AG04449 (cell line): ENCODE measurements around the gene DBT.

Experiments used
- CTCF ChIA-PET: fragments of 350-600 bp; formaldehyde crosslinking; extraction: SDS; loops from one replicate; lab custom pipeline; 2021; ENCODE audit warnings: antibody characterized with exemption; lab: Yijun Ruan, JAX
- POLR2A ChIA-PET: fragments of 400-600, 350-600 bp; formaldehyde crosslinking; extraction: SDS; loops from one replicate; lab custom pipeline; 2020; ENCODE audit warnings: antibody characterized with exemption, inconsistent platforms; lab: Yijun Ruan, JAX
- DNase-seq: peaks from one replicate; pipeline ENCODE4 v3.0.0-alpha.2; 2010; ENCODE audit warnings: low read depth, low spot score
- H3K4me3 ChIP-seq: 2 replicates; pipeline ENCODE4 v1.5.1; 2011; ENCODE audit warnings: low read depth, mild to moderate bottlenecking, control low read depth, low read length
- TF ChIP-seq, protein P1 (sequence below): IDR thresholded peaks from one replicate; pipeline ENCODE4 v1.5.1; 2011; ENCODE audit warnings: mild to moderate bottlenecking, moderate library complexity, low read length, control low read depth, inconsistent platforms; ENCODE audit not compliant: insufficient read depth; ENCODE audit errors: missing control alignments

DBT gene

GRCh38 chr1:100187912-100188311 lies 61.7 kb downstream of the DBT start:
- no peak overlapping the region for H3K4me3 ChIP-seq
- TF ChIP-seq, protein P1, sequence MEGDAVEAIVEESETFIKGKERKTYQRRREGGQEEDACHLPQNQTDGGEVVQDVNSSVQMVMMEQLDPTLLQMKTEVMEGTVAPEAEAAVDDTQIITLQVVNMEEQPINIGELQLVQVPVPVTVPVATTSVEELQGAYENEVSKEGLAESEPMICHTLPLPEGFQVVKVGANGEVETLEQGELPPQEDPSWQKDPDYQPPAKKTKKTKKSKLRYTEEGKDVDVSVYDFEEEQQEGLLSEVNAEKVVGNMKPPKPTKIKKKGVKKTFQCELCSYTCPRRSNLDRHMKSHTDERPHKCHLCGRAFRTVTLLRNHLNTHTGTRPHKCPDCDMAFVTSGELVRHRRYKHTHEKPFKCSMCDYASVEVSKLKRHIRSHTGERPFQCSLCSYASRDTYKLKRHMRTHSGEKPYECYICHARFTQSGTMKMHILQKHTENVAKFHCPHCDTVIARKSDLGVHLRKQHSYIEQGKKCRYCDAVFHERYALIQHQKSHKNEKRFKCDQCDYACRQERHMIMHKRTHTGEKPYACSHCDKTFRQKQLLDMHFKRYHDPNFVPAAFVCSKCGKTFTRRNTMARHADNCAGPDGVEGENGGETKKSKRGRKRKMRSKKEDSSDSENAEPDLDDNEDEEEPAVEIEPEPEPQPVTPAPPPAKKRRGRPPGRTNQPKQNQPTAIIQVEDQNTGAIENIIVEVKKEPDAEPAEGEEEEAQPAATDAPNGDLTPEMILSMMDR, result no peak
- ChIA-PET CTCF (interaction anchor here (0.5 kb wide), 1 partner anchor 8 kb away, joined by 4 read pairs; no protein-coding TSS in a partner anchor), POLR2A (no interaction called here)
- DNase-seq, result no peak

- ChIA-PET POLR2A (no interaction called here), CTCF (no interaction called here)
- no peak overlapping the region for H3K4me3 ChIP-seq
- TF ChIP-seq, protein P1, result no peak
- no peak for DNase-seq
These were observed 65.1 kb downstream of the DBT start for GRCh38 chr1:100184536-100184935.

GRCh38 chr1:100183370-100183769 lies 66.3 kb downstream of the DBT start:
- H3K4me3 ChIP-seq, result no peak overlapping the region
- TF ChIP-seq, protein P1, result no peak
- ChIA-PET POLR2A (no interaction called here), CTCF (no interaction called here)
- no peak for DNase-seq

DNA sequence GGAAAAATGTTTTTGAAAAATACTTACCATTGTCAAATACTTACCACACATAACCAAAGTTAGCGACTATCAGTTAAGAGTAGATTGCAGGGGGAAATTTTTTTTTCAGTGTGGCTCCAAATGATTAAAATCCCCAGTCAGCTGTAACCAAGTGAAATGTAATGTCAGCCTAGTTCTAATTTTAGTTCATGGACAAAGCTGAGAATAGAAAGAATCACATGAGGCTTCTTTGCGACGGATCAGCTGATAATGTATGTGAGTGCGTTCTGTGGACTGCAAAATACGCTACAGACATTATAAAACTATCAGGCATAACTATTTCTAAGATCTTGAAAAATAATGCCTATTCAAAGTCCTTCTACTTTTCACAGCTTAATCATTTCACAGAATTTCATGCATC lies 71.5 kb downstream of the DBT start, which contains the start of gene LRRC39:
TSS of gene LRRC39 (minus strand) at position 166 of the 400 bp plus-strand sequence. CDS start 9,740 bp downstream, outside the sequence.
- ChIA-PET POLR2A (no interaction called here), CTCF (no interaction called here)
- DNase-seq, result no peak
- no peak within 1 kb of the TSS for H3K4me3 ChIP-seq
- TF ChIP-seq, protein P1, result no peak

DNA sequence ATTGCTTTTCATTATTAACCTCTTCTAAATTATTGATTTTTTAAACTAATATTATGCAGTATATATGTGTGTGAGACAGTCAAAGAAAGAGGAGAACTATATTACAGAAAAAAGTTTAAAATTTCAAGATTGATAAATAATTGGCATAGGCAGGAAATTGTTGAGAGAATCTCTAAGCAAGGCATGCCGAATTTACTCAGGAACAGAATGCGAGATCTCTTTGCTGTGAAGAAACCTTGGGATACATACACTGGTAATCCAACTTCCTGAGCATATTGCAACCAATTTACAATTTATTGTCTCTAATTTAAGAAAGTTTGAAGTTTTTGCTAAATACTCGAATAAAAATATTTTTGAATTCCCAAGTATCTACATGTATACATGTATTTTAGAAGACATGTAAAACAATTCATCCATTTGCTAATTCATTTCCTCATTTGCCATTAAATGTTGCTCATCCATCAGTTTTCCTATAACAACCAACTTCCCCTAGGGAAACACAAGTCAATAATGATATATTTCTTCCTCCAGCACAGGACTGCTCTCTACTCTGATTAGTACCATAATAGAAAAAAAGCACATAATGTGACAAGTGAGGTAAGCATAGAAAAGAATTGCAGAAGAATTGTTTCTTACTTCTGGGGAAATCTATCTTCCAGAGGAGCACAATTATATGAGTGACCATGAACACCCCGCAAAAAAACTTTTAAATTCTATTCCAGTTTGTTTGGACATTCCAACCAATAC lies 72.2 kb downstream of the DBT start:
- no peak for DNase-seq
- H3K4me3 ChIP-seq, result no peak overlapping the region
- CTCF ChIA-PET, result no interaction called here
- POLR2A ChIA-PET, result no interaction called here
- TF ChIP-seq, protein P1, result no peak

- CTCF ChIA-PET, result interaction anchor here (1.0 kb wide), 1 partner anchor 16 kb away, joined by 3 read pairs; no protein-coding TSS in a partner anchor
- no peak overlapping the region for H3K4me3 ChIP-seq
- TF ChIP-seq, protein P1, result no peak
- POLR2A ChIA-PET, result no interaction called here
- no peak for DNase-seq
These were observed 81.6 kb downstream of the DBT start for GRCh38 chr1:100168051-100168450.
